GM21528 (cell line): ENCODE results near the gene SLCO6A1.
"Not testable (repeated sequence)": the region's sequence is repeated elsewhere in the genome, so short reads cannot be mapped to it uniquely, and the experiment has no call there.

Source experiments
- ATAC-seq: cut with Tn5 transposase; IDR thresholded peaks from one replicate; pipeline ENCODE4 v1.9.1; 2021; ENCODE audit warnings: mild to moderate bottlenecking, moderate library complexity; ENCODE audit not compliant: unreplicated experiment, low FRiP score

Gene SLCO6A1

GRCh38 chr5:102498271-102499034, at the start of gene SLCO6A1:
Gene SLCO6A1, minus strand, starts transcription at chr5:102499001. Its CDS starts 157 bp downstream, at chr5:102498844.
- ATAC-seq: no peak

DNA sequence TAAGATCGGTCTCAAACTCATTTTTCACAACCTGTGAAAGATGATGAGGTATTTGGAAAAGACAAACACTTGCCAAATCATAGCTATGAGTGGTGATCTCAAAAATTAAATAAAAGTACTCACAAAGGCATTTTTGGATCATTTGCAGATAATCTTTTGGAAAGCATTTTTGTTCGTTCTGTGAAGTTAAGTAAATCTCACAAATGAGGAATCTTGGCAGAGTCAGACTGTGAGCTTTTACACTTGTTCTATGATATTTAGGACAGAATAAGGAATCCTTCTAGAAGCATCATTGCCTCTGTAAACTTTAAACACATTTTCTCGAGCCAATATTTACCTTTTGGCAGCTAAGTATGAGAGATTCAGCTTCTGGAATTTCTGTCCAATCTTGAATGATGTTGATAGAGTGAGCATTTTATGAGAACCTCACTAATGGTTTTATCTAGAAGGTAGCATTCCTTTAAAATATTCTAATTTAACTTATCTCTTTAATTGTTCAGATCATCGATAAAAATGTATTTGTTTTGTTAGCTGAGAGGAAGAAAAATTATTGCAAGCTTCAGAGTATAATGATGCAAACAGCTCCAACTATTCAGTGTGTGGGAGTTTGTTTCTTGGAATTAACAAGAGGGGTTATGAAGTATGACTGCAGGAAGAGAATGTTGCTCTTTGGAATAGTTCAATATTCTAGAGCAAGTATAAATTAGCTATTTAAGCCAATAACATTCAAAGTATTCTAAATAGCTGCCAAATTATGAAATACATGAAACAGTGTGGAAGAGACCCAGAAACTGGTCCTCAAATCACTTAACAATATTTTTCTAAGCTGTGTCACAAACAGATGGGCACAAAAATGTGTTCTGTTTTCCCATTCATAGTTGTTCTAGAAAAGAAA, 48.6 kb upstream of the SLCO6A1 start:
- no peak for ATAC-seq

DNA sequence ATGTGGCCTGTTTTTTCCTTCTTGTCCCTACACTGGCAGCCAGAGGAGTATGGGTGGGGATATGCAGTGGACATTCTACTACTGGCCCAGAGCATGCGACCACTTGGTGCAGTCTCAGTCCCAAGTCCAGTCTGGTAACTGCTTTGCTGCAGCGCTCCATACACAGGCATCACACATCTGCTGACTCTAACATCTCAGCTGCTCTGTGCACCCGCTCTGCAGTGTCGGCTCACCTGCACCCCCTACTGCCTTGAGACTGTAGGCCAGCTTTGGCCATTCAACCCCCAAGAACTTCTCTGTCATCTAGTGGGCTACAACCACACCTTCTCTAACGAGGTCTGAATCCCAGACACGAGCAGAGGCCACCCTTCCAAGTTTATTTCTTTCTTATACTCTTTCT, 46.4 kb upstream of the SLCO6A1 start:
- no peak for ATAC-seq

DNA sequence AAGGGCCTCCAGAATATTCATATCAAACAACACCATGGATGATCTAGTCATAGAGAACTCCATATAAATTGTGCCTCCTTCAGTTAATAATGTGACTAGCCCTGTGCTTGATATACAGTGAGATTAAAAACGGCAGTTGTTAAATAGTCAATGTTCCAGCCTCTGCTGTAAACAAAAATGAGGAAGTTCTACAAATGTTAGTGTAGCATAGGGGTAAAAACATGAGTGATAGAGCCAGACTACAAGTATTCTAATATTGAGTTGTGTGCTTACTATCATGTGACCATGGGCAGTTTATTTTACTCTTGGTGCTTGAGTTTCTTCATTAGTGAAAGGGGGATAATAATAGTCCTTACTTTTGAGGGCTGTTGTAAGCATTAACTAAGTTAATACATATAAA, 43.3 kb upstream of the SLCO6A1 start:
- ATAC-seq: no peak

GRCh38 chr5:102539996-102540728, 41.4 kb upstream of the SLCO6A1 start:
- ATAC-seq: no peak

GRCh38 chr5:102539562-102539961, 40.8 kb upstream of the SLCO6A1 start:
- no peak for ATAC-seq

DNA sequence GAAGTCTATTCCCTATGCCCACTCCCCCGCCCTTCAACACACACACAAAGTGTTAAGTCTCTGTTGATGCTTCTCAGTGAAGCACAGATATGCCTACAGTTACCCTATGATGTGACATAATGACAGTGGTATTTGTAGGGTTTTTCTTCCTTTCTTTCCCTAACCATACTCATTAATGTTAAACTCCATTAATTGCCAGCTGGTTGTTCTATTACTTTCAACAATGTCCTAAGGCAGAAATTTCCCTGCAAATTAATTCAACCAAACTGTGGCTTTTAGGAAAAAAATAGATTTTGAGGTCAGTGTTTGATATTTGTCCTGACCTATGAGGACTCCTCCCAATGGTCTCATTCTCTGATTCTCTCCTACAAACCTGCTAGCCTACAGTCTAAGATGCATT, 38.2 kb upstream of the SLCO6A1 start:
- ATAC-seq: no peak

- ATAC-seq: no peak
Observed at GRCh38 chr5:102536323-102536928, 37.6 kb upstream of the SLCO6A1 start.

GRCh38 chr5:102532123-102532522, 33.3 kb upstream of the SLCO6A1 start:
- ATAC-seq: no peak

DNA sequence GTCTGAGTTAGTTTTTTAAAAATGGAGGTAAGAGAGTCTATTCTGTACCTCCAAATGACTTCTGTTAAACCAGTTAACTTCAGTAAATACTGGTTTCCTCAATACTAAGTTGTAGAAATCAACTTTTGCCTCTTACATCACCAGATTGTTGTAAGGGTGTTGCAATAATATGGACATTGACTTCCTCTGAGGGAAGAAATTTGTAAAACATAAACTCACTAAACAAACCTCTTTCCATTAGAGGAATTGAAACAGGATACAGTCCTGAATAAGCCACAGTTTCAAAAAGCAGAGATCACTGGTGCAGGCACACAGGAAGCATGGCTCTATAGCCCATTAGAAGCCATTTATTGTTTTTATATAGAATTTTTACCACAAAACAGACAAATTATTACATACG, 32.7 kb upstream of the SLCO6A1 start:
- peak; percentile 93 for ATAC-seq

GRCh38 chr5:102529447-102529846, 30.6 kb upstream of the SLCO6A1 start:
- no peak for ATAC-seq

GRCh38 chr5:102529031-102529430, 30.2 kb upstream of the SLCO6A1 start:
- no peak for ATAC-seq

- no peak for ATAC-seq
Observed at GRCh38 chr5:102528600-102528999, 29.8 kb upstream of the SLCO6A1 start.

DNA sequence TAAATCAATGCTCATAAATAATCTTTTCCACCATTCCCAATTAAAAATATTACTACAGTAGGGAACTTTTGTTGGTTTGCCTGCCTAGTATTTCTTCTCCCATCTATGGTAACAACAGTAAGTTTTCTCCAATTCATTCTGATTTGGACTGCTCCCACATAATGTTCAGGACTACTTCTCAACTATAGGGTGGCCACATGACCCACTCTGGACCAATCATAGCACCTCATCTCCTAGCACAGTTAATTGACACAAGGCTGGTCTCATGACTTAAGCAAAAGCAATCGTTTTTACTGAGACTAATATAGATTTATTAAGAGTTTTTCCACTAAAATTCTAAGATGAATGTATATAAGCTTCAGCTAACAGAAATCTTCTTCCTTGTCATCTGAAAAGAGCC, 28.7 kb upstream of the SLCO6A1 start:
- no peak for ATAC-seq

GRCh38 chr5:102523541-102524175, 24.9 kb upstream of the SLCO6A1 start:
- peak; percentile 100 for ATAC-seq

GRCh38 chr5:102511666-102512065, 12.9 kb upstream of the SLCO6A1 start:
- no peak for ATAC-seq

DNA sequence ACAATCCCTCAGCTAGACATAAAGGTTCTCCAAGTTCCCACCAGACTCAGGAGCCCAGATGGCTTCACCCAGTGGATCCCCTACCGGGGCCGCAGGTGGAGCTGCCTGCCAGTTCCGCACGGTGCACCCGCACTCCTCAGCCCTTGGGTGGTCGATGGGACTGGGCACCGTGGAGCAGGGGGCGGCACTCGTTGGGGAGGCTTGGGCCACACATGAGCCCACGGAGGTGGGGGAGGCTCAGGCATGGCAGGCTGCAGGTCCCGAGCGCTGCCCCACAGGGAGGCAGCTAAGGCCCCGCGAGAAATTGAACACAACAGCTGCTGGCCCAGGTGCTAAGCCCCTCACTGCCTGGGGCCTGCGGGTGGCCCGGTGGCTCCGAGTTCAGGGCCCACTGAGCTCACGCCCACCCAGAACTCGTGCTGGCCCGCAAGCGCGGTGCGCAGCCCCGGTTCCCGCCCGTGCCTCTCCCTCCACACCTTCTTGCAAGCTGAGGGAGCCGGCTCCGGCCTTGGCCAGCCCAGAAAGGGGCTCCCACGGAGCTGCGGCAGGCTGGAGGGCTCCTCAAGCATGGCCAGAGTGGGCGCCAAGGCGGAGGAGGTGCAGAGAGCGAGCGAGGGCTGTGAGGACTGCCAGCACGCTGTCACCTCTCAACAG, 7.4 kb downstream of the SLCO6A1 start:
- not testable (repeated sequence) for ATAC-seq

DNA sequence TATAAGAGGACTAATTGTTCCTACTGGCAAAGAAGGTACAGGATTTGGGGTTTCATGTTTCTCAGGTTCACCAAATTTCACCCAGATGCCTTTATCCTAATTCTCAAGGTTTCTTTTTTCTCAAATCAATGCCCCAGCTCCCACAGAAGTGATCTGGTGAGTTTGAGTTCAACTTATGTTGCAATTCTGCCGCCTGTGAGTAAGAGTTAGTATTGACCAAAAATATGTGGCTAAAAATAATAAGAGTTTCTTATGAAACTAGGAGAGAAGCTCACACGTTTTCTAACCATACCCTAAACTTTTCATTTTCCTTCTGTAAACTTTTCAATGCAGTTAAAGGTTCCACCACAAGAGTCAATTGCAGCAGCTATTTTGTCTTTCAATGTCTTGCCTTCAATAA, 15.1 kb downstream of the SLCO6A1 start:
- ATAC-seq: no peak

DNA sequence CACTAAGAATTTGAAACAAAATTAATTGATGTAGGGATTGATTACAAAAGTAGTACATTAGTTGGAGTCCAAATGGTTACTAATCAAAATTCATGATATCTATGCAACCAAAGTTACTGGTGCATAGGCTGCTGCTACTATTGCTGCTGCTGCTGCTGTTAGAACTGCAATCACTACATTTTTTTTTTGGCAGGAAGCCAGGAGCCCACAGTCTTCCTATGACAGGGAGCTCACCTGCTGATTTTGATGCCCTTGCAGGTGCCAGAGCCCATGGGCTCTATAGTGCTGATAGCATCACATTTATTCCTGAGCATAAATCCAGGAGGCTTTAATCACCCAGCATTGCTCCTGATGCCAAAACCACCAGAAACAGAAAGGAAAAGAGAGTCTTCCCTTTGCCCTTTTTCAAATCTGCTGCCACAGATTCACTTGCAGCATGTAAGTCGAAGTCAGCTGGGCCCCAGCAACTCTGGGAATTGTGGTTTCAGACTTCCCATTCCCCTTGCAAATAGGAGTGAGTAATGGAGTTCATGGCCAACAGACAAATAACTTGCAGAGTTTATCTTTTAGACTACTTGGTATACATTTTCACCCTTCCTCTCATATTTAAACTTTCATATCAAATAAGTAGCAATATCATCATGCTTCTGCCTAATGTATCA, 17.6 kb downstream of the SLCO6A1 start:
- no peak for ATAC-seq
